ENCODE measurements around the gene SRPK3.

SRPK3 gene

DNA sequence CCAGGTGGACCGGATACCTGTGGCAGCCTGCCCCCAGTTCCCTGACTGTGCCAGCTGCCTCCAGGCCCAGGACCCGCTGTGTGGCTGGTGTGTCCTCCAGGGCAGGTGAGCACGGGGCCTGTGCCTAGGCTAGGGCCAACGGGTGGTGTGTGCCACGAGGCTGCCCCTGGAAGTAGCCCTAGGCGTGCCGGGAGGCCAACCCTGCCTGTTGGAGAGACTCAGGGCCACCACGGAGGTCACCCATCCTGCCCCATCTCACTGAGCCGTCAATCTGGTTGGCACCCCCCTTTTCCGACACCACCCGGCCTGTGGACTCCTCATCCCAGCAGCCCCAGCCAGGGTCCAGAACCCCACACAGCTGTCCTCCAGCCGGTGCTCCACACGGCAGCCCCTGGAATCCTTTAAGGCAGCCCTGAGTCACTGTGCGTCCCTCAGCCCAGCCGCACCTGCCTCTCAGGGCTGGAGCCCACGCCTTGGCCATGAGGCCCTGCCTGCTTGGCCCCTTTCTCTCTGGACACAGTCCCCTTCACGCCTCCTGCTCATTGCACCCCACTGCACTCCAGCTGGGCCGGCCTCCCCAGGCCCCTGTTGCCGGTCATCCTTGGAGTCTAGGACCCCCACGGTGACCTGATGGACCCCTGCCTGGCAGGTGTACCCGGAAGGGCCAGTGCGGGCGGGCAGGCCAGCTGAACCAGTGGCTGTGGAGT, 11.5 kb upstream of the SRPK3 start:
- H3K27ac ChIP-seq, result no peak overlapping the region
- DNase-seq (ENCODE audit: low read depth, low spot score), result no peak

- no peak for DNase-seq (ENCODE audit: low read depth, low spot score)
- no peak overlapping the region for H3K27ac ChIP-seq
Observed at GRCh38 chrX:153769865-153770600, 10.8 kb upstream of the SRPK3 start.

GRCh38 chrX:153770601-153771414, 10.0 kb upstream of the SRPK3 start:
- no peak for DNase-seq (ENCODE audit: low read depth, low spot score)
- no peak overlapping the region for H3K27ac ChIP-seq

GRCh38 chrX:153771415-153772315, 9.2 kb upstream of the SRPK3 start:
- H3K27ac ChIP-seq, result no peak overlapping the region
- DNase-seq (ENCODE audit: low read depth, low spot score), result no peak

DNA sequence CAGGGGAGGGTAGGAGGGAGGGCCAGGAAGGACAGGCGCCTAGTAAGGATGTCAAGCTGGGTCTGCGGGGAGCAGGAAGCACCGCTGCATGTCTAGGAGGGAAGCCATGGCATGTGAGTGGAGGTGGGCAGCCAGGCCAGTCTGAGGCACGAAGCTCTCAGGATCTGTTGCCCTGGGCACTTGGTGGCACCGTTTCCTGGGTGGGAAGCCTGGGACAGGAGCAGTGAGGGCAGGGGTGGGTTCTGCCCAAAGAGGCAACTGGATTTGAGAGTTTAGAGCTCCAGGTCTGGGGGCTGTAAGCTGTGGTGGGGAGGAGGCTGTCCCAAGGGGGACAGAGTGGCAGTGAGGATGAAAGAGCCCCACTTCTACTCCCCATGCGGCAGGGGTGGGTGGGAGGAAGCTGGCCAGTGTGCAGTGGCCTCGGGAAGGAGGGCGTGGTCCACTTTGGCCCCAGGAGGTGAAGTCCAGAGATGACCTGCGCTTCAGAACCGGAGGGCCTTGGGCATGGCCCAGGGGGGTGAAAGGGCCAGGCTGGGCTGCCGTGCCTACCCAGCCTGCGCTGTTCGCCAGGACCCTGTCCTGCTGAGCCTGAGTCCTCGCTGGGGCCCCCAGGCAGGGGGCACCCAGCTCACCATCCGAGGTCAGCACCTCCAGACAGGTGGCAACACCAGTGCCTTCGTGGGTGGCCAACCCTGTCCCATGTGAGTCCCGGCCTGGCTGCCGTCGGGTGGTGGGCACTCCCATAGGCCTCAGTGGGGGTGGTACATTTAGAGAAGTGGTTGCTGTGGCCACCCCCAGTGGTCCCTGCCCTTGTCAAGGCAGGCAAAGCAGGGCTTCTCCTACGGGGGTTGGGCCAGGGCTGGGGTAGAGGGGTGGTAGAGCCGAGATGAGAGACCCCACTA, 8.3 kb upstream of the SRPK3 start:
- no peak overlapping the region for H3K27ac ChIP-seq
- no peak for DNase-seq (ENCODE audit: low read depth, low spot score)

DNA sequence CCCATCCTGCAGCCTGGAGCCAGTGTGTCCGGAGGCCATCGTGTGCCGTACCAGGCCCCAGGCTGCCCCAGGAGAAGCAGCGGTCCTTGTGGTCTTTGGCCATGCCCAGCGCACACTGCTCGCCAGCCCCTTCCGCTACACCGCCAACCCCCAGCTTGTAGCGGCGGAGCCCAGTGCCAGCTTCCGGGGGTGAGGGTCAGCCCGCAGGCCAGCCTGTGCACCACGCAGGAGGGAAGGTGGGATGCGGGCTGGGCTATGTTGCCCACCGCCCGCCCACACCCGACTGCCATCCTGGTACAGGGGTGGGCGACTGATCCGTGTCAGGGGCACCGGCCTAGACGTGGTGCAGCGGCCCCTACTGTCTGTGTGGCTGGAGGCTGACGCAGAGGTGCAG, 7.6 kb upstream of the SRPK3 start:
- no peak overlapping the region for H3K27ac ChIP-seq
- DNase-seq (ENCODE audit: low read depth, low spot score), result no peak

DNA sequence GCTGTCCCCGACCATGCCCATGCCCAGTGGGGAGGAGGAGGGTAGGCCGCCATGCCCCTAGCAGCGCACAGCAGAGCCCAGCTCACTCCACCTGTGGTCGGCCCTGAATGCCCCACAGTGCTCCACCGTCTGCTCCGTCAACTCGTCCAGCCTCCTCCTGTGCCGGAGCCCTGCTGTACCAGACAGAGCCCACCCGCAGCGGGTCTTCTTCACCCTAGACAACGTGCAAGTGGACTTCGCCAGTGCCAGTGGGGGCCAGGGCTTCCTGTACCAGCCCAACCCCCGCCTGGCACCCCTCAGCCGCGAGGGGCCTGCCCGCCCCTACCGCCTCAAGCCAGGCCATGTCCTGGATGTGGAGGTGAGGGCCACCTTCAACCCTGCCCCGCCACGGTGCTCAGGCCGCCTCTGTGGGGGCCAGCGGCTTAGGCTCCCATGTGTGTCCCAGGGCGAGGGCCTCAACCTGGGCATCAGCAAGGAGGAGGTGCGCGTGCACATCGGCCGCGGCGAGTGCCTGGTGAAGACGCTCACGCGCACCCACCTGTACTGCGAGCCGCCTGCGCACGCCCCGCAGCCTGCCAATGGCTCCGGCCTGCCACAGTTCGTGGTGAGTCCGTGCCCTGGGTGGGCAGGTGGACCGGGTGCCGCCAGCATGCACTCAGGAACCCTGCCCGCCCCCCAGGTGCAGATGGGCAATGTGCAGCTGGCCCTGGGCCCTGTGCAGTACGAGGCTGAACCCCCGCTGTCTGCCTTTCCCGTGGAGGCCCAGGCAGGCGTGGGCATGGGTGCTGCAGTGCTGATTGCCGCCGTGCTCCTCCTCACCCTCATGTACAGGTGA, 6.9 kb upstream of the SRPK3 start:
- no peak overlapping the region for H3K27ac ChIP-seq
- no peak for DNase-seq (ENCODE audit: low read depth, low spot score)

DNA sequence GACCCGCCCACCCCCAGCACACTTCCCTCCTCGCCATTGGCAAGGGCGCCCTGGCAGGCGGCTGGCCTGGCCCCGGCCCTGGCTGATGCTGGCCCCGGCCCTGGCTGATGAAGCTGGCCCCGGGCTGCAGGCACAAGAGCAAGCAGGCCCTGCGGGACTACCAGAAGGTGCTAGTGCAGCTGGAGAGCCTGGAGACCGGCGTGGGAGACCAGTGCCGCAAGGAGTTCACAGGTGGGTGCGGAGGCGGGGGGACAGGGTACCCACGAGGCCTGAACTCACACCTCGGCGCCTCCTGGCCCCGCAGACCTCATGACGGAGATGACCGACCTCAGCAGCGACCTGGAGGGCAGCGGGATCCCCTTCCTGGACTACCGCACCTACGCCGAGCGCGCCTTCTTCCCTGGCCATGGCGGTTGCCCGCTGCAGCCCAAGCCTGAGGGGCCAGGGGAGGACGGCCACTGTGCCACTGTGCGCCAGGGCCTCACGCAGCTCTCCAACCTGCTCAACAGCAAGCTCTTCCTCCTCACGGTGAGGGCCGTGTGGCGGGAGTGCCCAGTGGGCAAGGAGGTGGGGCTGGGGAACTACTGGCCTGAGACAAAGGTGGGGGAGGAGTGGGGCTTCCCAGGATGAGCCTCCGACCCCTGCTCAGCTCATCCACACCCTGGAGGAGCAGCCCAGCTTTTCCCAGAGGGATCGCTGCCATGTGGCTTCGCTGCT, 6.1 kb upstream of the SRPK3 start:
- no peak overlapping the region for H3K27ac ChIP-seq
- DNase-seq (ENCODE audit: low read depth, low spot score), result no peak

DNA sequence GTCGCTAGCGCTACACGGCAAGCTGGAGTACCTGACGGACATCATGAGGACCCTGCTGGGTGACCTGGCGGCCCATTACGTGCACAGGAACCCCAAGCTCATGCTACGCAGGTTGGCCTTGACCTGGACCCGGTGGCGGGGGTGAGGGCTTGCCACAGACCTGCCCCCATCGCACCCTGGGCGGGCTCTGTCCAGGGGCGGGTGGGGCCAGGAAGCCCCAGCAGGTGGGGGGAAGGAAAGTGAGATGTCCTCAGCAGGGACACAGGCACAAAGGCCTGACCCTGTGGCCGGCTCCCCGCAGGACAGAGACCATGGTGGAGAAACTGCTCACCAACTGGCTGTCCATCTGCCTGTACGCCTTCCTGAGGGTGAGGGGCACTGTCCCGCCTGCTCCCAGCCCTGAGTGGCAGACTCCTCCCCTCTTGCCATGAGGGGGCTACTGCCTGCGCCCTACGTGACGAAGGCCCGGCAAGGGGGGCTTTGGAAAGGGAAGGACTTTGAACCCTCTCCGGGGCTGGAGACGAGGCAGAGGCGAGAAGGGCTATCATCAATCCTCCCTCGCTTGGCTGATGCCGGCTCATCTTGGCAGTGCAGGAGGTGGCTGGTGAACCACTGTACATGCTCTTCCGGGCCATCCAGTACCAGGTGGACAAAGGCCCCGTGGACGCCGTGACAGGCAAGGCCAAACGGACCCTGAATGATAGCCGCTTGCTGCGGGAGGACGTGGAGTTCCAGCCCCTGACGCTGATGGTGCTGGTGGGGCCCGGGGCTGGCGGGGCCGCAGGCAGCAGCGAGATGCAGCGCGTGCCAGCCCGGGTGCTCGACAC, 5.3 kb upstream of the SRPK3 start:
- no peak overlapping the region for H3K27ac ChIP-seq
- no peak for DNase-seq (ENCODE audit: low read depth, low spot score)

DNA sequence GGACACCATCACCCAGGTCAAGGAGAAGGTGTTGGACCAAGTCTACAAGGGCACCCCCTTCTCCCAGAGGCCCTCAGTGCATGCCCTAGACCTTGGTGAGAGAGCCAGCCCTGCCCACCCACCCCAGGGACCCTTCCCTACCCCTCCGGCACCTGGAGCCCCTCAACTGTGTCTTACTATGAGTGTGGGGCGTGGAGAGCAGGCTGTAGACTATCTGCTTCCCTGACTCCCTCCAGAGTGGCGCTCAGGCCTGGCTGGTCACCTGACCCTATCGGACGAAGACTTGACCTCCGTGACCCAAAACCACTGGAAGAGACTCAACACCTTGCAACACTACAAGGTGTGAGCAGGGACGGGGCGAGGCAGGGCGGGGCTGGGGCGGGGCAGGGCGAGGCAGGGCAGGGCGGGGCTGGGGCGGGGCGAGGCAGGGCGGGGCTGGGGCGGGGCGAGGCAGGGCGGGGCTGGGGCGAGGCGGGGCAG, 4.7 kb upstream of the SRPK3 start:
- no peak for DNase-seq (ENCODE audit: low read depth, low spot score)
- H3K27ac ChIP-seq, result no peak overlapping the region

GRCh38 chrX:153776611-153777045, 4.2 kb upstream of the SRPK3 start:
- DNase-seq (ENCODE audit: low read depth, low spot score), result no peak
- no peak overlapping the region for H3K27ac ChIP-seq

- no peak overlapping the region for H3K27ac ChIP-seq
- no peak for DNase-seq (ENCODE audit: low read depth, low spot score)
Observed at GRCh38 chrX:153777261-153778090, 3.4 kb upstream of the SRPK3 start.

DNA sequence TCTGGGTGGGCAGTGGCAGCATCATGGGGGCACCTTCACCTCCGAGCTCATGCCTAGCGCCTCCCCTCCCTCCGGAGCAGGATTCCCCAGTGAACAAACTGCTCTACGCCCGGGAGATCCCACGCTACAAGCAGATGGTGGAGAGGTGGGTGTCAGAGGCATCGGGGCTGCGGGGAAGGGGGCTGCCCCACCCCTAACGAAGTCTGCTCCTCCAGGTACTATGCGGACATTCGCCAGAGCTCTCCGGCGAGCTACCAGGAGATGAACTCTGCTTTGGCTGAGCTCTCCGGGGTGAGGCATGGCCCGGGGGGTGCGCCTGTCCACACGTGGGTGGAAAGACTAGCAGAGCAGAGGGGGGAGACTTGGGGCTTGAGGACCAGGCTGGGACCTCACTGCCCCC, 2.7 kb upstream of the SRPK3 start:
- no peak for DNase-seq (ENCODE audit: low read depth, low spot score)
- no peak overlapping the region for H3K27ac ChIP-seq

GRCh38 chrX:153778684-153779101, 2.1 kb upstream of the SRPK3 start:
- no peak for DNase-seq (ENCODE audit: low read depth, low spot score)

GRCh38 chrX:153779891-153780677, 757 bp upstream of the SRPK3 start:
- no peak overlapping the region for H3K27ac ChIP-seq
- no peak for DNase-seq (ENCODE audit: low read depth, low spot score)

More at GRCh38 chrX:153778684-153779101, 2.1 kb upstream of the SRPK3 start:
- no peak overlapping the region for H3K27ac ChIP-seq
